LNCaP clone FGC (cell line): ENCODE measurements around the gene ARHGAP19.

ENCODE experiments used
- DNase-seq: peaks from one replicate; pipeline ENCODE4 v3.0.0-alpha.2; 2011; ENCODE audit warnings: low read depth
- H3K4me3 ChIP-seq: 2 replicates; pipeline ENCODE4 v1.5.1; 2011; ENCODE audit warnings: mild to moderate bottlenecking, low read depth, low read length, control low read depth
- TF ChIP-seq, protein P1 (sequence below): IDR thresholded peaks from 2 replicates; pipeline ENCODE4 v1.5.1; 2012; ENCODE audit warnings: mild to moderate bottlenecking; ENCODE audit not compliant: control insufficient read depth, insufficient read depth; ENCODE audit errors: extremely low read depth

ARHGAP19 gene

DNA sequence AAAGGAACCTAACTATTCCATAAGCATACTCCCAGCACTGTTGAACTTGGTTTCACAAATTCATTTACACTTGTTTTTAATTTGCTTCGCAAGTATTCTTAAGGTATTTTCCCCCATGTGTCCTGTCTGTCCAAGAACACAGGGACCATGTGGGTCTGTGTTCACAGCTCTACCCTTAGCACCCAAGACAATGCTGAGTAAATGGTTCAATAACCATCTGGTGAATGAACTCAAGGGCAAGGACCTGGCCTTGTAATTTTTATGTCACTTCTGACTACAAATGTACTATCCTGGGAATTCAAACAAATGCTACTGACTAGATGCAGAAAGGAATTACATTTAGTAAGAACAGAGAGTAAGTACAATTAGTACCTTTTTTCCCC is 63.7 kb downstream of the ARHGAP19 start:
- DNase-seq, result no peak
- TF ChIP-seq, protein P1, sequence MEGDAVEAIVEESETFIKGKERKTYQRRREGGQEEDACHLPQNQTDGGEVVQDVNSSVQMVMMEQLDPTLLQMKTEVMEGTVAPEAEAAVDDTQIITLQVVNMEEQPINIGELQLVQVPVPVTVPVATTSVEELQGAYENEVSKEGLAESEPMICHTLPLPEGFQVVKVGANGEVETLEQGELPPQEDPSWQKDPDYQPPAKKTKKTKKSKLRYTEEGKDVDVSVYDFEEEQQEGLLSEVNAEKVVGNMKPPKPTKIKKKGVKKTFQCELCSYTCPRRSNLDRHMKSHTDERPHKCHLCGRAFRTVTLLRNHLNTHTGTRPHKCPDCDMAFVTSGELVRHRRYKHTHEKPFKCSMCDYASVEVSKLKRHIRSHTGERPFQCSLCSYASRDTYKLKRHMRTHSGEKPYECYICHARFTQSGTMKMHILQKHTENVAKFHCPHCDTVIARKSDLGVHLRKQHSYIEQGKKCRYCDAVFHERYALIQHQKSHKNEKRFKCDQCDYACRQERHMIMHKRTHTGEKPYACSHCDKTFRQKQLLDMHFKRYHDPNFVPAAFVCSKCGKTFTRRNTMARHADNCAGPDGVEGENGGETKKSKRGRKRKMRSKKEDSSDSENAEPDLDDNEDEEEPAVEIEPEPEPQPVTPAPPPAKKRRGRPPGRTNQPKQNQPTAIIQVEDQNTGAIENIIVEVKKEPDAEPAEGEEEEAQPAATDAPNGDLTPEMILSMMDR, result no peak

DNA sequence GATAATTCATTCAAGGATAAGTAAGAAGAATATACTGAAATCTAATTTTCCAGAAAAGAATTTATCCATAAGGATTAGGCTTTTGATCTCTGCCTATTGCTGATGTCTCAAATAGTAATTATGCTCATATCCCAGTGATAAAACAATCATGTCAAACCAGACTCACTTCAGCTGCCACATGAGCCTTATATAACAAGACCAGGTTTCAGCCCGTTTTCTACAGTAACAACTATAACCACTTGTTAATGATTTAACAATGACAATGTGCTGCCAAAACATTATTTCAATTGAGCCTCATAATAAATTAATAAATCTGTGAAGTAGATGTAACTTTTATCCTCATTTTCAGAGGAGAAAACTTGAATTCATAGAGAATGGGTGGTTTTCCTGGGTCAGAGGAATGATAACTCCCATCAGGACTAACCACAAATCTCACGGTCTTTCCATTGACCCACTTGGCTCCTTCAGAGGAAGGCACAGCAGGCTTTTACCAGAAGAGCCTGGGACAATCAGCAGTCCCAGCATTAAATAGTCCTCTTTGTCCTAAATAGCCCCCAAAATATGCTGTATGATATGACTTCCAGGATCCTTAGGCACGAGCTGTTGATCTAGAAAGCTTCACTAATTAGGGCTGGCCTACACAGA is 64.2 kb downstream of the ARHGAP19 start:
- H3K4me3 ChIP-seq, result no peak overlapping the region
- TF ChIP-seq, protein P1, result no peak
- no peak for DNase-seq

More for the DNA sequence above, 63.7 kb downstream of the ARHGAP19 start:
- no peak overlapping the region for H3K4me3 ChIP-seq

DNA sequence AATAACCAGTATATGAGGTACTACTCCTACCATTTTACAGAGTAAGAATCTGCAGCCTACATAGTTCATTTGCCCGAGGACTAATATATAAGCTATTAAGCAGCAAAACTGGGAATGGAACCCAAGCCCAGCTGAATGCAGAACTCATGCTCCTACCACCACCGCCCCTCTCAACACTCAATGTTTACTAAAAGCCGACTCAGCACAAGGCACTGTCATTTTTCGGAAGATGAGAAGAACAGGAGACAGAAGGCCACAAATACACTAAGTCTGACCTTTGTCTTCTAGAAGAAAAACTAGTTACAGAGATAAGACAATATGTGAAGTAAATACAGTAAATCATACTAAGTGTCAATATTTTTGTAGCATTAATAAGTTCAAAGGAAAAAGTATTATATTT is 66.0 kb downstream of the ARHGAP19 start:
- DNase-seq, result no peak
- TF ChIP-seq, protein P1, result no peak
- no peak overlapping the region for H3K4me3 ChIP-seq

DNA sequence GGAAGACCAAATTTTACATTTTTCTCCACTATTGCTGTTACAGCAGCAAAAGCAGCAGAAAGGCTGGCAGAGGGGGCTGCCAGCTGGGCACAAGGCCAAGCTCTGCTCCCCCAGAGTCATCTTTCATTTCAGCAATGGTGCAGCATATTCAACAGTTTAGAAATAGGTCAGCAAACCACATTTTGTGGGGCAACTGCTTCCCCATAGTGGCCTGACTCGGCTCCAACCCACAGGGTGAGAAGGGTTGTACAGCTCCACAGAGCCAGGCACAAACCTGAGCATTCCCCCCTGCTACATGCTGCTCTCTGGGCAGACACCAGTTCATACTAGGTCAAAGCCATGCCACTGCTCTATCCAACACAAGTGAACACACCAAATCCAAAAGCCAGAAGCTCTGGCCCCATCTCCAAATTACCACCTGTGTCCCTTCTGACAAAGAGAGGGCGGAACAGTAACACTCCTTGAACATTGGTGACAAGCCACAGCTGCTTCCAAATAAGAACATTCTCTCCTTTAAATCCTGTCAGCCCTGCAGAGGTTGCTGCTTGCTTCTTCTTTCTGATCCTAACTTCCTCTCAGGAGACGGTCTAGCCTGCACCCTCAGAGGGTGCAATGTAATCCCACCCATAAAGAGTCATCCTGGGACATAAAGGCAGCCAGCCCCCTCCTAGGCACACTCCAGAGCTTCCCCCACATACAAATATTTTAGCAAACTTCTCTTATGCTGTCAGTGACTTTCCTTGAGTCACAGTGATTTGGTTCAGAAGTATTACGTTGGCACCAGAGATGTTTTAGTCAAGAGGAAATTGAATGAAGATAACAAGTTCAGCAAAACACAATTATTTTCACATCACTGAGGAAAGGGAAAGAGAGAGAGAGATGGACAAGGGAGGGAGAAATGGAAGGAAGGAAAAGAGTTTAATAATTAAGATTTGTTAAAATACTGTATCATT is 67.7 kb downstream of the ARHGAP19 start:
- TF ChIP-seq, protein P1, result no peak
- no peak overlapping the region for H3K4me3 ChIP-seq
- DNase-seq, result no peak

DNA sequence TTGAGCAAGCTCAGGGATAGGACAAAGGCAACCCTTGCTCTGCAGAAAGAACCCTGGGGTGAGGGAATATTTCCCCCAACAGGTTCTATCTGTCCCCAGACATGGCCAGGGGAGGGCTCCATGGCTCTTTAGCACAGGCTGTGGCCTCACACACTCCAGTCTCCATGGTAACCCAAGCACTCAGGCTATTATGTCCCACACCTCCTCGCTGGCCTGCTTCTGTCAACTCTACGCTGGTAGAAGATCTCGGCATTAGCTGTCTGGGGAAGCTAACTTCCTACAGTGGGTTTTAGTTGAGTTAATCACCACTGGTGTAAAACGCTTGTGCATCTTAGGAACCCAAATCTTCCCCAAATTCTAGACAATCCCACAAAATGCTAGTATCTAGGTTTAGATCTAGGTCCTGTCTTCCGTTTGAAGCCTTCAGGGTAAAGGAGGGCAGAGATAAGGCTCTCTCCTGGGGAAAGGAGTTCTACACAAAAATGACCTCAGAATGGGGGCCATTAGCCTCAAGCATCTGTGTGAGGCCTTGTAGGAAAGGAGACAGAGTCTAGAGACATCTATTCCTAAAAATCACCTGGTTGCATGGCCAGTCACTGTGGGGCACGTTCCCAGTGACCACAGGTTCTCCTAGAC is 70.0 kb downstream of the ARHGAP19 start:
- no peak overlapping the region for H3K4me3 ChIP-seq
- TF ChIP-seq, protein P1, result no peak
- no peak for DNase-seq

DNA sequence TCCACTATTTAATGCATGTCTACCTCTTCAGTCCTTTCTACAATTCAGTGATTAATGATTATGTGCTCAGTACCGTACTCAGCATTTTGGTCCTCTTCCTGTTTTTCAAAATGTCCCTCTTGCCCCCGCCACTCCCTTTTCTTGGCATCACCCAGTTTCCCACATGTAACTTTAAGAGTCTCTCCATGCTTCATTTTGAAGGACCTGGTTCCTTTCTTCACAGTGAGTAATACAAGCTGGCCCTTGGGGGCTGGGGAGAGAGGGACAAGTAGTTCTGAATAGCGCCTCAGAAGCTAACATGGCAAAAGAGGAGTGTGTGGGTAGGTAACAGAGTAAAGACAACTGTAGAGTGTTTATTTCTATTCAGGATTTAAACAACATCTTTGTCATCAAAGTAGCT is 72.1 kb downstream of the ARHGAP19 start:
- TF ChIP-seq, protein P1, result no peak
- no peak overlapping the region for H3K4me3 ChIP-seq
- DNase-seq, result no peak
